Measurements from ENCODE around the gene TTC3. TPM values are rescaled to one million over a fixed set of nuclear protein-coding genes. Genes with fewer than 3 reads are reported as not detected.

The TTC3 gene
- total RNA-seq, 1 donor from 2014 or later, result 216 TPM

- H3K27ac Mint-ChIP-seq (ENCODE audit: unreplicated experiment), result no peak overlapping the region
- no peaks in the 10 kb centered on the region for H3K9me3 Mint-ChIP-seq
- H3K36me3 Mint-ChIP-seq (ENCODE audit: low read depth), result peaks cover 43% of the 10 kb centered on the region
- no peaks in the 10 kb centered on the region for H3K27me3 Mint-ChIP-seq (ENCODE audit: low read depth)
- no peak for DNase-seq (ENCODE audit: low read depth, low spot score)
- H3K4me3 Mint-ChIP-seq, result no peak overlapping the region
- no peak for TF ChIP-seq CTCF (conservative IDR thresholded peaks at IDR 0.05)
- H3K4me1 Mint-ChIP-seq, result peaks cover 5% of the 10 kb centered on the region
Observed at GRCh38 chr21:37223804-37224345, 150.8 kb downstream of the TTC3 start.

GRCh38 chr21:37224861-37225839, 152.1 kb downstream of the TTC3 start:
- H3K4me1 Mint-ChIP-seq, result peaks cover 4% of the 10 kb centered on the region
- DNase-seq (ENCODE audit: low read depth, low spot score), result no peak
- no peaks in the 10 kb centered on the region for H3K9me3 Mint-ChIP-seq
- no peak overlapping the region for H3K4me3 Mint-ChIP-seq
- no peaks in the 10 kb centered on the region for H3K27me3 Mint-ChIP-seq (ENCODE audit: low read depth)
- H3K27ac Mint-ChIP-seq (ENCODE audit: unreplicated experiment), result no peak overlapping the region
- no peak for TF ChIP-seq CTCF (conservative IDR thresholded peaks at IDR 0.05)
- H3K36me3 Mint-ChIP-seq (ENCODE audit: low read depth), result peaks cover 33% of the 10 kb centered on the region

GRCh38 chr21:37226041-37226920, 153.2 kb downstream of the TTC3 start:
- TF ChIP-seq CTCF (conservative IDR thresholded peaks at IDR 0.05), result no peak
- Mint-ChIP-seq H3K4me3 (no peak overlapping the region), H3K4me1 (no peaks in the 10 kb centered on the region), H3K27ac (ENCODE audit: unreplicated experiment) (peak overlapping the region; percentile 67), H3K36me3 (ENCODE audit: low read depth) (peaks cover 29% of the 10 kb centered on the region), H3K9me3 (no peaks in the 10 kb centered on the region), H3K27me3 (ENCODE audit: low read depth) (no peaks in the 10 kb centered on the region)
- DNase-seq (ENCODE audit: low read depth, low spot score), result no peak

- Mint-ChIP-seq H3K36me3 (ENCODE audit: low read depth) (peaks cover 22% of the 10 kb centered on the region), H3K27me3 (ENCODE audit: low read depth) (no peaks in the 10 kb centered on the region), H3K27ac (ENCODE audit: unreplicated experiment) (no peak overlapping the region), H3K4me1 (no peaks in the 10 kb centered on the region), H3K9me3 (no peaks in the 10 kb centered on the region), H3K4me3 (no peak overlapping the region)
- no peak for TF ChIP-seq CTCF (conservative IDR thresholded peaks at IDR 0.05)
- DNase-seq (ENCODE audit: low read depth, low spot score), result no peak
Observed at GRCh38 chr21:37227071-37228002, 154.3 kb downstream of the TTC3 start.
